Lower lobe of right lung (tissue), 2 donors: ENCODE results near the gene AP2A2. TPM values are rescaled to one million over a fixed set of nuclear protein-coding genes. Genes with fewer than 3 reads are reported as not detected.

Experiments
- ATAC-seq, 2 donors: fragments of 200-7000 bp; cut with Tn5 transposase; one replicate each; pipeline ENCODE4 v1.9.1; 2020 to 2022; ENCODE audit warnings: mild to moderate bottlenecking in 2 of 2, moderate library complexity in 2 of 2
- DNase-seq: peaks from one replicate; pipeline ENCODE4 v3.0.0-alpha.2; 2020
- H3K27ac ChIP-seq: fragments of 200-600 bp; one replicate; pipeline ENCODE4 v1.8.0; 2022
- H3K27me3 ChIP-seq: fragments of 200-600 bp; one replicate; pipeline ENCODE4 v1.8.0; 2022; ENCODE audit warnings: low read depth
- H3K36me3 ChIP-seq: fragments of 200-600 bp; one replicate; pipeline ENCODE4 v1.8.0; 2022; ENCODE audit warnings: mild to moderate bottlenecking
- H3K4me1 ChIP-seq: fragments of 200-600 bp; one replicate; pipeline ENCODE4 v1.8.0; 2022
- H3K4me3 ChIP-seq: fragments of 200-600 bp; one replicate; pipeline ENCODE4 v1.8.0; 2022; ENCODE audit warnings: mild to moderate bottlenecking
- H3K9me3 ChIP-seq: fragments of 200-600 bp; one replicate; pipeline ENCODE4 v1.8.0; 2022
- CTCF ChIP-seq: fragments of 200-600 bp; IDR thresholded peaks from one replicate; pipeline ENCODE4 v1.8.0; 2022; ENCODE audit warnings: antibody characterized with exemption, mild to moderate bottlenecking
- intact Hi-C: fragments of 100-400 bp; cut with DNase I; formaldehyde crosslinking; loops from one replicate; pipeline ENCODE4 v1.11.0; 2022
- total RNA-seq: library from RNA; stranded (reverse); fragmentation: NEBNext Ultra II Directional; extraction: Animal tissue kit (Norgen Biotek cat#: 25700); gene quantifications from one replicate; pipeline ENCODE4 v1.2.1, GENCODE V29; 2021
- donor health status: DM: no; HTN: yes; CAD: no; lungs with severe emphysema.

The AP2A2 gene
- total RNA-seq, 1 donor from 2014 or later, result 130 TPM

GRCh38 chr11:1036931-1037330 lies 111.3 kb downstream of the AP2A2 start:
- TF ChIP-seq CTCF, result no peak
- no peak for DNase-seq
- no peak overlapping the region for H3K4me3 ChIP-seq
- peaks cover 21% of the 10 kb centered on the region for H3K27me3 ChIP-seq
- no peak overlapping the region for H3K27ac ChIP-seq
- H3K9me3 ChIP-seq, result no peaks in the 10 kb centered on the region
- H3K4me1 ChIP-seq, result no peaks in the 10 kb centered on the region
- intact Hi-C loops, result no loop called here
- no peaks in the 10 kb centered on the region for H3K36me3 ChIP-seq
- no peak for ATAC-seq

GRCh38 chr11:1037506-1038055 lies 111.9 kb downstream of the AP2A2 start:
- TF ChIP-seq CTCF, result no peak

GRCh38 chr11:1038361-1038760 lies 112.7 kb downstream of the AP2A2 start:
- TF ChIP-seq CTCF, result no peak
- Histone ChIP-seq H3K9me3 (no peaks in the 10 kb centered on the region), H3K27ac (no peak overlapping the region), H3K27me3 (peaks cover 32% of the 10 kb centered on the region), H3K4me3 (no peak overlapping the region), H3K36me3 (no peaks in the 10 kb centered on the region), H3K4me1 (no peaks in the 10 kb centered on the region)
- no peak for DNase-seq
- intact Hi-C loops, result no loop called here
- no peak for ATAC-seq

More at GRCh38 chr11:1037506-1038055, 111.9 kb downstream of the AP2A2 start:
- DNase-seq (no peak), ATAC-seq (no peak)
- no peaks in the 10 kb centered on the region for H3K36me3 ChIP-seq
- intact Hi-C loops, result no loop called here
- H3K4me1 ChIP-seq, result no peaks in the 10 kb centered on the region
- H3K27ac ChIP-seq, result no peak overlapping the region
- no peaks in the 10 kb centered on the region for H3K9me3 ChIP-seq
- H3K4me3 ChIP-seq, result no peak overlapping the region
- H3K27me3 ChIP-seq, result peaks cover 27% of the 10 kb centered on the region

GRCh38 chr11:1038921-1039320 lies 113.3 kb downstream of the AP2A2 start:
- Histone ChIP-seq H3K27me3 (peaks cover 32% of the 10 kb centered on the region), H3K9me3 (no peaks in the 10 kb centered on the region), H3K27ac (no peak overlapping the region), H3K36me3 (no peaks in the 10 kb centered on the region), H3K4me3 (no peak overlapping the region), H3K4me1 (no peaks in the 10 kb centered on the region)
- DNase-seq (no peak), ATAC-seq (no peak)
- intact Hi-C loops, result no loop called here
- no peak for TF ChIP-seq CTCF

GRCh38 chr11:1039481-1040427 lies 114.1 kb downstream of the AP2A2 start:
- DNase-seq (peak; percentile 76), ATAC-seq (peak in 1 of 2 donors; percentile 72)
- H3K4me1 ChIP-seq, result no peaks in the 10 kb centered on the region
- peak overlapping the region; percentile 11 for H3K27ac ChIP-seq
- H3K27me3 ChIP-seq, result peaks cover 32% of the 10 kb centered on the region
- H3K36me3 ChIP-seq, result no peaks in the 10 kb centered on the region
- H3K4me3 ChIP-seq, result no peak overlapping the region
- H3K9me3 ChIP-seq, result no peaks in the 10 kb centered on the region
- TF ChIP-seq CTCF, result no peak
- intact Hi-C loops, result no loop called here
